NB4 (cell line): ENCODE results near the gene IER3.

Experiments used
- MYC ChIP-seq: IDR thresholded peaks from 2 replicates; pipeline ENCODE4 v1.6.1; 2011; ENCODE audit warnings: low read depth, low read length
- POLR2A ChIP-seq: IDR thresholded peaks from 2 replicates; pipeline ENCODE4 v1.6.1; 2011; ENCODE audit warnings: mild to moderate bottlenecking; ENCODE audit not compliant: insufficient read length; ENCODE audit errors: extremely low read depth
- TF ChIP-seq, protein P1 (sequence below): IDR thresholded peaks from one replicate; pipeline ENCODE4 v1.5.1; 2012; ENCODE audit warnings: low read depth, low read length

DNA sequence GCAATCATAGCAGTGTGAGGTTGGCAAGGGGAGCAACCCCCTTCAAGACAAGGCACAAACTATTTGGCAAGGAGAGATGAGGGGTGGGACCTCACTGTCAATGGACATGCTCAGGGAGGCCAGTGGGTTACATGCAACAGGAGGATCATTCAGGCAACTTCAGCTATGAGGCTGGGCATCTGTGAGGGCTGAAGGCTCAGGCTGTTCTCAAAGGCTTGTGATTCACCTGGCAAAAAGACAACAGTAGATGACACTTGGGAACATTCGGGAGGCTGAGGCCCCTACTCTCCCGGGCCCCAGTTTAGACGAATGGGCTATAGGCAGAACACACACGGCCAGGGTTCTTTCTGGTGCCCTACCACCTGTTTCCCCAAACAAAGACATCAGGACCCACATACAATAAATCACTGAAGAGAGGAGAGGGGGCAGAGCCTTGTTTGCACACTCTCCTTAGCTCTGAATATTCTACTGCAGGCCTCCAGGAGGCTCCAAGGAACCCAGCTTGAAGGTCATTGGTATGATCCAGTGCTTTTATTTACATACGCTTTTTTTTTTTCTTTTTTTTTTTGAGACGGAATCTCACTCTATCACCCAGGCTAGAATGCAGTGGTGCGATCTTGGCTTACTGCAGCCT is 16.3 kb downstream of the IER3 start:
- TF ChIP-seq, protein P1, sequence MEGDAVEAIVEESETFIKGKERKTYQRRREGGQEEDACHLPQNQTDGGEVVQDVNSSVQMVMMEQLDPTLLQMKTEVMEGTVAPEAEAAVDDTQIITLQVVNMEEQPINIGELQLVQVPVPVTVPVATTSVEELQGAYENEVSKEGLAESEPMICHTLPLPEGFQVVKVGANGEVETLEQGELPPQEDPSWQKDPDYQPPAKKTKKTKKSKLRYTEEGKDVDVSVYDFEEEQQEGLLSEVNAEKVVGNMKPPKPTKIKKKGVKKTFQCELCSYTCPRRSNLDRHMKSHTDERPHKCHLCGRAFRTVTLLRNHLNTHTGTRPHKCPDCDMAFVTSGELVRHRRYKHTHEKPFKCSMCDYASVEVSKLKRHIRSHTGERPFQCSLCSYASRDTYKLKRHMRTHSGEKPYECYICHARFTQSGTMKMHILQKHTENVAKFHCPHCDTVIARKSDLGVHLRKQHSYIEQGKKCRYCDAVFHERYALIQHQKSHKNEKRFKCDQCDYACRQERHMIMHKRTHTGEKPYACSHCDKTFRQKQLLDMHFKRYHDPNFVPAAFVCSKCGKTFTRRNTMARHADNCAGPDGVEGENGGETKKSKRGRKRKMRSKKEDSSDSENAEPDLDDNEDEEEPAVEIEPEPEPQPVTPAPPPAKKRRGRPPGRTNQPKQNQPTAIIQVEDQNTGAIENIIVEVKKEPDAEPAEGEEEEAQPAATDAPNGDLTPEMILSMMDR, result no peak
- TF ChIP-seq POLR2A (no peak), MYC (no peak)
